HG03025 (cell line): ENCODE measurements around the gene SPATA32.
"Not testable (repeated sequence)": the region's sequence is repeated elsewhere in the genome, so short reads cannot be mapped to it uniquely, and the experiment has no call there.

Source experiments
- ATAC-seq: cut with Tn5 transposase; IDR thresholded peaks from one replicate; pipeline ENCODE4 v1.9.1; 2021; ENCODE audit warnings: mild to moderate bottlenecking, moderate library complexity; ENCODE audit not compliant: unreplicated experiment, low FRiP score

Gene SPATA32, protein sequence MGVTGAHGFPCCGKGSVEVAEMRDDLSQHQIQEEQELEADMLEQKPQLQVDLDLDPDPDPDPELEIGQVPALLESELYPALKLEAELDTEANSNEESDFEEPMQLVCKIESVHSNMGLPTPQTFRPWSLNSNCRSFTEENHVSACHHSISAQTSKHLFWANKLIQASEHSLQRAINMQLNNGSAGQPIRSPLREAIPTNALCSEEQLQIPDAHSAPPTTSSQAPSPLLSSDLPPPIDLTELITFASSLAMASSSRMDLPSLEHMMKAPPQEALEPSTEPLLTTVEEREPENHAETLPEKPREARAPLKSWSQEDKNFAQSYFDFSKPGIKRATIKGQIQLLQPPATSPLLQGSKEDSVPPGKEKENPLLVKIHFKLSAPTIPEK

GRCh38 chr17:45261577-45262515 lies at the start of gene SPATA32:
TSS of gene SPATA32 (minus strand) at chr17:45262094. CDS start at chr17:45262016, 78 bp downstream.
- ATAC-seq, result no peak

- no peak for ATAC-seq
Observed at GRCh38 chr17:45311401-45311759, 49.5 kb upstream of the SPATA32 start.

DNA sequence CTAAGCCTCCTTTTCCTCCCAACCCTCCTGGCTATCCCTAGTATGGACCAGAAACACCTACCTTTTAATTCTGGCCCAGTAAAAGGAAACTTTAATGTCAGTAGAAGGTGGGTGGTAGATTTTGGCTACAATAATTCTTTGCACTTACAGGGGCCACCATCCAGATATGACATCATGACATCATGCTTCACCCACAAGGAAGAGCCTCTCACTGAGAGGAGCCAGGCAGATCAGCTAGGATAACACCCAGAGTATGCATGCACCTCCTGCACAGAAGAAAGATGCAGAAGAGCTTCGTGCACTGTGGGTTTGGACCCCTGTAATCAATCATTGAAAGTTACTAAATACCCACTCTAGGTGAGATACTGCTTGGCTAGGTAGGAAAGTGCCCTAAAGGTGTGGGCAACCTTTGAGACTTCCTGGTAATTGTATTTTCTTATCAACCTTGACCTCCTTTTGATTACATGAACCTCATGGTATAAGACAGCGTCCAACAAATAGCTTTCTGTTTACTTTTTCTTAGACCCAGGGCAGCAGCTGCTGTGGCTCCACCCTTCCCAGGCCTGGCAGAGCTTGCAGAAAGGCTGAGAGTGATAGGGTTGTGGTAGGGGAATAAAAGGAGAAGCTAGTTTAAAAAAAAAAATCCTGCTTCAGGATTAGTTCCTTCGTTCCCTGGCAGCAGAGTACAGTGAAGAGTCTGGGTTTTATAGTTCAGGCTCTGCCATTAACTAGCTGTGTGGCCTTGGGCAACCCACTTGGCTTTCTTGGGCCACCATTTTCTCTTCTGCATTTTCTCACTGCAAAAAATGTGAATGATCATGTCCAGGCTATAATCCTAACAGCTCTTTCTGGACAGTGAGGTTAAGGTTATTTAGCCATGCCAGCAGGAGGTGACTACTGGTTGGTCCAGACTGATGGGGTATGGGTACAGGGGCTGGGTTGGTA lies 48.8 kb upstream of the SPATA32 start:
- ATAC-seq, result no peak

DNA sequence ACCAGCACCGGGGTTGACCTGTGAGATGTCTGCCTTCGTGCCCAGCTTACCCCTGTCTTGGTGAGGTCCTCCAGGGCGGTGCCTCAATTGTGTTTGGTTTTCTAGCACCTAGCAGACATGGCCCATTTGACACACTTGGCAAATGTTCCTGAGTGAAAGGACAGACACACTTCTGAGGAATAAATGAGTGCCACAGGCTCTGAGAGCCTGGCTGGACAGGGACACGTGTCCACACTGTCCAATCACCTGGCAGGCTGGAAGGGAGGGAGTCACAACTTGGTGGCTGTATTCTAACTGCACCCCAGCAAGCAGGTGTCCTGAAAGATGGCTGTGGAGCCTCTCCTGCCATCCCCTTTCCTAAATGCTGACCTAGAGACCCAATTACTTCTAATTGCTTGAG lies 47.5 kb upstream of the SPATA32 start:
- ATAC-seq, result no peak

DNA sequence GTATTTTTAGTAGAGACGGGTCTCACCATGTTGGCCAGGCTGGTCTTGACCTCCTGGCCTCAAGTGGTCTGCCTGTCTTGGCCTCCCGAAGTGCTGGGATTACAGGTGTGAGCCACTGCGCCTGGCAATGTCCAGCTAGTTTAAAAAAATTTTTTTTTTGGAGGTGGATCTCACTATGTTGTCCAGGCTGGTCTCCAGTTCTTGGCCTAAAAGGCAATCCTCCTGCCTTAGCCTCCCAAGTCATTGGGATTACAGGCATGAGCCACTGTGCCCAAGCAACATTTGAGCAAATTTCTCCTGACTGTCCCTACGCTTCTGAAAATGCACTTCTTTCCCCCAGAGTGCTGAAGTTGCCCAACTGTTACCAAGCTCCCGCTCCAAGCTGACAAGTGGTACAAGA lies 46.9 kb upstream of the SPATA32 start:
- ATAC-seq, result no peak

- ATAC-seq, result no peak
Observed at GRCh38 chr17:45308016-45308365, 46.1 kb upstream of the SPATA32 start.

DNA sequence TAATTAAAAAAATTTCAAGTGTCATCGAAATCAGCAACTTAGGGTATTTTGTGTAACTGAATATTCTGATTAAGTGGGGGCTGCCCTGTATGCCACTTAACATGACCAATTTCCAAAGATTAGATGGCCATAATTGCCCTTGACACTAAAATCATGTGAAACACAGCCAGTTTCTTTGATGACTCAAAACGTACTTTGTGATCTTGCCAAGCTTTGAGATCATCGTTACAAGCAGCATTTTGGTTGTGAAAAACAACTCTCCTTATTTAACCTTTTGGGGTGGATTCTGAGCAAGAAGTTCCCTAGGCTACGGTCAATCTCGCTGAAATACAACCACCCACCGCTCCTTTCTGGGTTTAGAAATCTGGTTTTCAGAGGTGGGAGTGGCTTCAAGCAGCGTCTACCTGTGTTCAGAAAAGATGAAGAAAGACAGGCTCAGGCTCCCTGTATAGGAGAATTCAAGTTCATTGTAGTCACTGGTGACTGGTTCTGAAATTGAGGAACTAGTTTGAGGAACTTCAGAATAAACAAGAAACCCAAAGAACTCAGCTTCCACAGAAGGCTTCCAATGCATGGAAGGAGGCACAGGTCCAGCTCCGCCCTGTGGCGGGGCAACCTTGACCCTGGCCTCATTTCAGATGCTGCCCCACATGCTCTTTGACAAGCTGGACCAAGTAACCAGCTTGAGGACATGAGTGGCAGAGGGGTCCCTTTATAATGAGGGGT lies 45.6 kb upstream of the SPATA32 start:
- ATAC-seq, result no peak

- no peak for ATAC-seq
Observed at GRCh38 chr17:45306623-45307022, 44.7 kb upstream of the SPATA32 start.

GRCh38 chr17:45306094-45306493 lies 44.2 kb upstream of the SPATA32 start:
- ATAC-seq, result no peak

- no peak for ATAC-seq
Observed at GRCh38 chr17:45305530-45306087, 43.7 kb upstream of the SPATA32 start.

- no peak for ATAC-seq
Observed at GRCh38 chr17:45302649-45303173, 40.8 kb upstream of the SPATA32 start.

GRCh38 chr17:45302220-45302619 lies 40.3 kb upstream of the SPATA32 start:
- ATAC-seq, result not testable (repeated sequence)

- no peak for ATAC-seq
Observed at GRCh38 chr17:45301674-45302073, 39.8 kb upstream of the SPATA32 start.

GRCh38 chr17:45300060-45300751 lies 38.3 kb upstream of the SPATA32 start:
- ATAC-seq, result no peak

DNA sequence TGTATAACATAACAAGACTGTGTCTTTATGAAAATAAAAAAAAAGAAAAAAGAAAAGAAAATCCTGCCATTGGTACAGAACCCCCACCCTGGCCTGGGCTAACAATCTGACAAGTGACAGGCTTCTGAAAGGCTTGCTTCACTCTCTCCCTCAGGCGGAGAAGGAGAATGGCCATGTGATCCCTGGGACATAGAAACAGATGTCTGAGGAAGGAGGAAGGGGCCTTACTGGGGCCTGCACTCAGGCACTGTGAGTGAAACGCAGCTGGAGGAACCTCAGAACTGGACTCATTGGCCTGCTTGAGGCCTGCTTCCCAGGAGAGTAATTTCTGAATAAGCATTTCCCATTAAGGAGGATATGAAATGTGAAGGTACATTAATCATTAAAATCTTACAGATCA lies 37.5 kb upstream of the SPATA32 start:
- no peak for ATAC-seq

GRCh38 chr17:45298546-45299285 lies 36.8 kb upstream of the SPATA32 start:
- no peak for ATAC-seq

- no peak for ATAC-seq
Observed at GRCh38 chr17:45296833-45297124, 34.9 kb upstream of the SPATA32 start.
